ENCODE measurements around the gene FBN2. TPM values are rescaled to one million over a fixed set of nuclear protein-coding genes. Genes with fewer than 3 reads are reported as not detected.

The FBN2 gene
- total RNA-seq, 1 experiment from 2014 or later = not detected

- Histone ChIP-seq H3K4me1 (ENCODE audit: low read length) (no peaks in the 10 kb centered on the region), H3K36me3 (ENCODE audit: insufficient read depth, low read length) (no peaks in the 10 kb centered on the region), H3K27ac (ENCODE audit: low read length) (no peak overlapping the region), H4K20me1 (ENCODE audit: insufficient read depth, low read depth, low read length) (no peaks in the 10 kb centered on the region), H3K27me3 (ENCODE audit: low read length) (no peaks in the 10 kb centered on the region), H3K4me3 (ENCODE audit: low read length) (no peak overlapping the region), H3K9ac (ENCODE audit: low read length) (no peak overlapping the region), H2AFZ (ENCODE audit: low read length) (no peak overlapping the region), H3K9me3 (ENCODE audit: low read length) (no peaks in the 10 kb centered on the region), H3K9me2 (replicated peaks; ENCODE audit: insufficient read depth, low read length) (no peaks in the 10 kb centered on the region), H3K79me2 (ENCODE audit: low read length) (no peaks in the 10 kb centered on the region), H3K4me2 (ENCODE audit: low read depth, low read length, poor library complexity, severe bottlenecking) (no peak overlapping the region)
- DNase-seq = no peak
Measured at GRCh38 chr5:128480906-128481633, 57.0 kb downstream of the FBN2 start.

DNA sequence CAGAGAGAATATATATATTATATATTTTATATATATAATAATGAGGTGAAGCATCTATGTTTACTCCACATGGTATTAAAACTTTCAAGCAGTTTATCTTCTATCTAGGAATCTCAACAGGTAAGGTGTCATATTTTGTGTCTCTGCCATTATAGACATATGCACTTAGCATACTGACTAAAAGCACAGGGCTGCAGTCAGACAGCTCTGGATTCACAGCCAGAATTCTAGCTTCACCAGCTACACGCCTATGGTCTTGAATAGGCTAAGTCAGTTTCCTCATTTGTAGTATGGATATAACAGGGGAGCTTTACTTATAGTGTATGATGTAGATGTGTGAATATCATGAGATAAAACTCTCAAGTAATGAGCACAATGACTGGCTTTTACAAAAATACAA is 57.9 kb downstream of the FBN2 start:
- Histone ChIP-seq H2AFZ (ENCODE audit: low read length) (no peak overlapping the region), H3K9ac (ENCODE audit: low read length) (no peak overlapping the region), H3K27me3 (ENCODE audit: low read length) (no peaks in the 10 kb centered on the region), H3K9me2 (replicated peaks; ENCODE audit: insufficient read depth, low read length) (no peaks in the 10 kb centered on the region), H3K4me2 (ENCODE audit: low read depth, low read length, poor library complexity, severe bottlenecking) (no peak overlapping the region), H3K79me2 (ENCODE audit: low read length) (no peaks in the 10 kb centered on the region), H3K9me3 (ENCODE audit: low read length) (no peaks in the 10 kb centered on the region), H3K36me3 (ENCODE audit: insufficient read depth, low read length) (no peaks in the 10 kb centered on the region), H3K27ac (ENCODE audit: low read length) (no peak overlapping the region), H3K4me3 (ENCODE audit: low read length) (no peak overlapping the region), H4K20me1 (ENCODE audit: insufficient read depth, low read depth, low read length) (no peaks in the 10 kb centered on the region), H3K4me1 (ENCODE audit: low read length) (no peaks in the 10 kb centered on the region)
- no peak for DNase-seq

DNA sequence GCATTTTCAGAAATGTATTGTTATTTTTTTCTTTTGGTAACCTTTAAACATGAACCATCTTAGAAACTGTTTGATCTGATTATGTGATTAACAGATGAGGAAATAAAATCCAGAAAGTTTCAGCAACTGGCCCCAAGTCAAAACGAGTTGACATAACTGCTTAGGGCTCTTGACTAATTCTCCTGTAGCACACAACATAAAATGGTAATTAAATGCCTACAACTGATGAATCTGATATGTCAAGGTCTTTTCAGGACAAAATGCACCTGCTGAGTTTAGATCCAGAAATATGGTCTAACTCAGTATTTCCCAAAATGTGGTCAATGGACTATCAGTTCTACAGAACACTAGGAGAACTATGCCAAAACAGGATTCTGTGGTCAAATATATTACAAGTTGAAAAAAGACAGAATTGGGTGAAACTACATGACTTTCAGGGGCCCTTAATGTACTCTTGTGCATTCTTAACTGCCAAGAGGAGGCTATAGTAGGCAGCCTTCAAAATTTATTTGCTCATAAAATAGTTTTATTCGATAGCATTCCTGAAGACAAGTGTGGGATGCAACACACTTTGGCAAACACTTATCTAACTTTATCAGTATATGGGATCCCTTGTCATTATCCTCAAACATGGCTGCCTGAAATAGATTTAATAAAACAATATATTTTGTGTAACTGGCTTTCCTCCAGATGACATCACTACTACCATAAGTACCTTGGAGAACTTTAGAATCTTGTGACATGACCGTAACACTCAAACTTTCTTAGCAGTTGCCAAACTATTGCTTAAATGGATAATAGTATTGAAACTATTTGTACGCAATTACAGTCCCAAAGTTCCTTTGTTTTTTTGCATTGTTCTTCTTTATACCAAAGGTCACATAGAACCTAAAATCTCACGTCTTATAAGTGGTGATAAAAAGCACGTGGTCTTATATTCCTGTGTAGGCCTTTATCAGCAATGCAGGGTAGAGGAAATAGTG is 59.4 kb downstream of the FBN2 start:
- Histone ChIP-seq H3K9ac (ENCODE audit: low read length) (no peak overlapping the region), H3K9me2 (replicated peaks; ENCODE audit: insufficient read depth, low read length) (no peaks in the 10 kb centered on the region), H2AFZ (ENCODE audit: low read length) (no peak overlapping the region), H3K4me1 (ENCODE audit: low read length) (no peaks in the 10 kb centered on the region), H3K4me3 (ENCODE audit: low read length) (no peak overlapping the region), H3K27me3 (ENCODE audit: low read length) (no peaks in the 10 kb centered on the region), H3K9me3 (ENCODE audit: low read length) (no peaks in the 10 kb centered on the region), H3K27ac (ENCODE audit: low read length) (no peak overlapping the region), H4K20me1 (ENCODE audit: insufficient read depth, low read depth, low read length) (no peaks in the 10 kb centered on the region), H3K4me2 (ENCODE audit: low read depth, low read length, poor library complexity, severe bottlenecking) (no peak overlapping the region), H3K36me3 (ENCODE audit: insufficient read depth, low read length) (no peaks in the 10 kb centered on the region), H3K79me2 (ENCODE audit: low read length) (no peaks in the 10 kb centered on the region)
- no peak for DNase-seq

DNA sequence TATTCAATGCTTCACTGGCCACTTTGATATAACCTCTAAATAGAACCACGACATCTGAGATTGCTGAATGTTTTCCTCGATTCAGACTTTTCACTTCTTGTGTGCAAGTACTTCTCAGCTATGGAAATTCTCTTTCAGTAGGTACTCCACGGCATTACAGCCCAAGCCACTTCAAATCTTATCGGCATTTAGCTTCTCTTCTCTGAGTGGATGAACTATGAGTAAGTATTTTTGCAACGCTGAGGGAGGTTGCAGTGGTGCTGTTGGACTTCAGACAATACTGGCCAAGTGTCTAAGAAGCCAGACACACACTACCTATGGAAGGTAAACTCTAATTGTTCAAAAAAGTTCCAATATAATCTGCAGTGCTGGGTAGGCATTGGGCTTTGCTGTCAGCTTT is 60.1 kb downstream of the FBN2 start:
- Histone ChIP-seq H3K4me2 (ENCODE audit: low read depth, low read length, poor library complexity, severe bottlenecking) (no peak overlapping the region), H3K36me3 (ENCODE audit: insufficient read depth, low read length) (no peaks in the 10 kb centered on the region), H3K4me1 (ENCODE audit: low read length) (no peaks in the 10 kb centered on the region), H3K4me3 (ENCODE audit: low read length) (no peak overlapping the region), H3K27ac (ENCODE audit: low read length) (no peak overlapping the region), H4K20me1 (ENCODE audit: insufficient read depth, low read depth, low read length) (no peaks in the 10 kb centered on the region), H2AFZ (ENCODE audit: low read length) (no peak overlapping the region), H3K27me3 (ENCODE audit: low read length) (no peaks in the 10 kb centered on the region), H3K9me3 (ENCODE audit: low read length) (no peaks in the 10 kb centered on the region), H3K9me2 (replicated peaks; ENCODE audit: insufficient read depth, low read length) (no peaks in the 10 kb centered on the region), H3K9ac (ENCODE audit: low read length) (no peak overlapping the region), H3K79me2 (ENCODE audit: low read length) (no peaks in the 10 kb centered on the region)
- DNase-seq = no peak

GRCh38 chr5:128475693-128476092 is 62.4 kb downstream of the FBN2 start:
- H3K4me3 ChIP-seq (ENCODE audit: low read length) = no peak overlapping the region
- H2AFZ ChIP-seq (ENCODE audit: low read length) = no peak overlapping the region
- H3K4me2 ChIP-seq (ENCODE audit: low read depth, low read length, poor library complexity, severe bottlenecking) = no peak overlapping the region
- H3K36me3 ChIP-seq (ENCODE audit: insufficient read depth, low read length) = no peaks in the 10 kb centered on the region
- H3K9me3 ChIP-seq (ENCODE audit: low read length) = no peaks in the 10 kb centered on the region
- H3K9ac ChIP-seq (ENCODE audit: low read length) = no peak overlapping the region
- H3K27ac ChIP-seq (ENCODE audit: low read length) = no peak overlapping the region
- H3K9me2 ChIP-seq (replicated peaks; ENCODE audit: insufficient read depth, low read length) = no peaks in the 10 kb centered on the region
- no peaks in the 10 kb centered on the region for H3K79me2 ChIP-seq (ENCODE audit: low read length)
- no peak for DNase-seq
- no peaks in the 10 kb centered on the region for H3K27me3 ChIP-seq (ENCODE audit: low read length)
- no peaks in the 10 kb centered on the region for H4K20me1 ChIP-seq (ENCODE audit: insufficient read depth, low read depth, low read length)
- no peaks in the 10 kb centered on the region for H3K4me1 ChIP-seq (ENCODE audit: low read length)

DNA sequence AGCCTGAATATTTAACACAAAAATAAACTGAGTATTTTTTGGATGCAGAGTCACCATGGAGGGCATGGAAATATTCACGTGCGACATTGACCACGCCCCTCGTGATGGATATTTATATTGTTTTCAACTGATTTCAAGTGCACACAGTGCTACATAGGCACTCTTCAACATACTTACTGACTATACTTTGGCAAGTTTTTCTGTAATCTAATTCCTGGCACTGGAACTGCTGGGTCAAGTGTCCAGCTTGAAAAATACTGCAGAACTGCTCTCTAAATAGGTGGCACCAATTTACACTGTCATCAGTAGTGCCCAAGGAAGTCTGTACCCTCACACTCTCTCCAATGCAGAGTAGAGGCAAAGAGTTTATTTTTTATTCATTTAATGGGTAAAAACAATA is 65.1 kb downstream of the FBN2 start:
- H3K27me3 ChIP-seq (ENCODE audit: low read length) = no peaks in the 10 kb centered on the region
- H3K4me1 ChIP-seq (ENCODE audit: low read length) = no peaks in the 10 kb centered on the region

DNA sequence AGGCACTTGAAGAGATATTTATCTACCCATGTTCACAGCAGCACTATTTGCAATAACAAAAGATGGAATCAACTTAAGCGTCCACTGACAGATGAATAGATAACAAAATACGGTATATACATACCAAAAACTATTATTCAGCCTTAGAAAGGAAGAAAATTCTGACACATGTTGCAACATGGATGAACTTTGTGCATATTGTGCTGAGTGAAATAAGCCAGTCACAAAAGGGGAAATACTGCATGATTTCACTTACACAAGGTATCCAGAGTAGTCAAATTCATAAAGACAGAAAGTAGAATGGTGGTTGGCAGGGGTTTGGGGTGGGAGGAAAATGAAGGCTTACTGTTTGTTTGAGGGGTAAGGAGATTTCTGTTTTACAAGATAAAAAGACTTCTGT is 66.0 kb downstream of the FBN2 start:
- no peak overlapping the region for H3K27ac ChIP-seq (ENCODE audit: low read length)
- H3K4me1 ChIP-seq (ENCODE audit: low read length) = no peaks in the 10 kb centered on the region
- no peaks in the 10 kb centered on the region for H3K79me2 ChIP-seq (ENCODE audit: low read length)
- no peaks in the 10 kb centered on the region for H4K20me1 ChIP-seq (ENCODE audit: insufficient read depth, low read depth, low read length)
- H3K36me3 ChIP-seq (ENCODE audit: insufficient read depth, low read length) = no peaks in the 10 kb centered on the region
- H2AFZ ChIP-seq (ENCODE audit: low read length) = no peak overlapping the region
- DNase-seq = no peak
- no peak overlapping the region for H3K4me2 ChIP-seq (ENCODE audit: low read depth, low read length, poor library complexity, severe bottlenecking)
- H3K9me2 ChIP-seq (replicated peaks; ENCODE audit: insufficient read depth, low read length) = no peaks in the 10 kb centered on the region
- H3K9me3 ChIP-seq (ENCODE audit: low read length) = no peaks in the 10 kb centered on the region
- no peak overlapping the region for H3K4me3 ChIP-seq (ENCODE audit: low read length)
- H3K27me3 ChIP-seq (ENCODE audit: low read length) = no peaks in the 10 kb centered on the region
- H3K9ac ChIP-seq (ENCODE audit: low read length) = no peak overlapping the region

More for the DNA sequence above, 65.1 kb downstream of the FBN2 start:
- Histone ChIP-seq H3K4me2 (ENCODE audit: low read depth, low read length, poor library complexity, severe bottlenecking) (no peak overlapping the region), H3K9me3 (ENCODE audit: low read length) (no peaks in the 10 kb centered on the region), H4K20me1 (ENCODE audit: insufficient read depth, low read depth, low read length) (no peaks in the 10 kb centered on the region), H3K4me3 (ENCODE audit: low read length) (no peak overlapping the region), H3K9me2 (replicated peaks; ENCODE audit: insufficient read depth, low read length) (no peaks in the 10 kb centered on the region), H3K27ac (ENCODE audit: low read length) (no peak overlapping the region), H3K79me2 (ENCODE audit: low read length) (no peaks in the 10 kb centered on the region), H2AFZ (ENCODE audit: low read length) (no peak overlapping the region), H3K36me3 (ENCODE audit: insufficient read depth, low read length) (no peaks in the 10 kb centered on the region), H3K9ac (ENCODE audit: low read length) (no peak overlapping the region)
- DNase-seq = no peak

GRCh38 chr5:128470663-128471062 is 67.4 kb downstream of the FBN2 start:
- no peaks in the 10 kb centered on the region for H3K36me3 ChIP-seq (ENCODE audit: insufficient read depth, low read length)
- no peak for DNase-seq
- H2AFZ ChIP-seq (ENCODE audit: low read length) = no peak overlapping the region
- H3K4me2 ChIP-seq (ENCODE audit: low read depth, low read length, poor library complexity, severe bottlenecking) = no peak overlapping the region
- no peak overlapping the region for H3K4me3 ChIP-seq (ENCODE audit: low read length)
- no peaks in the 10 kb centered on the region for H3K4me1 ChIP-seq (ENCODE audit: low read length)
- no peaks in the 10 kb centered on the region for H3K79me2 ChIP-seq (ENCODE audit: low read length)
- H3K9ac ChIP-seq (ENCODE audit: low read length) = no peak overlapping the region
- no peak overlapping the region for H3K27ac ChIP-seq (ENCODE audit: low read length)
- no peaks in the 10 kb centered on the region for H3K27me3 ChIP-seq (ENCODE audit: low read length)
- H4K20me1 ChIP-seq (ENCODE audit: insufficient read depth, low read depth, low read length) = no peaks in the 10 kb centered on the region
- no peaks in the 10 kb centered on the region for H3K9me2 ChIP-seq (replicated peaks; ENCODE audit: insufficient read depth, low read length)
- H3K9me3 ChIP-seq (ENCODE audit: low read length) = no peaks in the 10 kb centered on the region

Measured in Karpas-422 (cell line).